NCI-H1048 (cell line): ENCODE data around the gene LURAP1L.

Experiments used
- DNase-seq: peaks from one replicate; lab custom pipeline; 2025; lab: John Stamatoyannopoulos, UW

LURAP1L gene

GRCh38 chr9:12776513-12777055, 1.8 kb downstream of the LURAP1L start:
- DNase-seq, result no peak

GRCh38 chr9:12777121-12778022, 2.6 kb downstream of the LURAP1L start:
- DNase-seq, result no peak

- DNase-seq, result no peak
Observed at GRCh38 chr9:12778389-12778788, 3.6 kb downstream of the LURAP1L start.

- DNase-seq, result no peak
Observed at GRCh38 chr9:12781226-12781733, 6.5 kb downstream of the LURAP1L start.

DNA sequence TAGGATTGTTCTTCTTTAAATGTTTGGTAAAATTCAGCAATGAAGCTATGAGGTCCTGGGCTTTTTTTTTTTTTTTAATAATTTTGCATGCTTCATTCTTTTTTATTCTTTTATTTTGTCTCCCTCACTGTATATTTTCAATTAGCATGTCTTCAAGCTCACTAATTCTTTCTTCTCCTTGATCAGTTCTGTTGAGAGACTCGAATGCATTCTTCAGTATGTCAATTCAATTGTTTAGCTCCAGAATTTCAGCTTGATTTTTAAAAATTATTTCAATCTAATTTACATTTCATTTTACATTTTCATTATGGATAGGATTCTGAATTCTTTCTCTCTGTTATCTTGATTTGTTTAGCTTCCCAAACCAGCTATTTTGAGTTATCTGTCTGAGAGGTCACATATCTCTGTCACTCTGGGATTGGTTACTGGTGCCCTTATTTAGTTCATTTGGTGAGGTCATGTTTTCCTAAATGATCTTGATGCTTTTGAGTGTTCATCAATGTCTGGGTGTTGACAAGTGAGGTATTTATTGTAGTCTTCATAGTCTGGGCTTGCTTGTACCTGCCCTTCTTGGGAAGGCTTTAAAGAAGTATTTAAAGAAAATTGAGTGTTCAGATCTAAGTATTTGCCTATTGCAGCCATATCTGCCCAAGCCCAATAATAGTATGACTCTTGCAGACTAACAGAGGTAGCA, 9.1 kb downstream of the LURAP1L start:
- no peak for DNase-seq

GRCh38 chr9:12784461-12785259, 9.8 kb downstream of the LURAP1L start:
- no peak for DNase-seq

DNA sequence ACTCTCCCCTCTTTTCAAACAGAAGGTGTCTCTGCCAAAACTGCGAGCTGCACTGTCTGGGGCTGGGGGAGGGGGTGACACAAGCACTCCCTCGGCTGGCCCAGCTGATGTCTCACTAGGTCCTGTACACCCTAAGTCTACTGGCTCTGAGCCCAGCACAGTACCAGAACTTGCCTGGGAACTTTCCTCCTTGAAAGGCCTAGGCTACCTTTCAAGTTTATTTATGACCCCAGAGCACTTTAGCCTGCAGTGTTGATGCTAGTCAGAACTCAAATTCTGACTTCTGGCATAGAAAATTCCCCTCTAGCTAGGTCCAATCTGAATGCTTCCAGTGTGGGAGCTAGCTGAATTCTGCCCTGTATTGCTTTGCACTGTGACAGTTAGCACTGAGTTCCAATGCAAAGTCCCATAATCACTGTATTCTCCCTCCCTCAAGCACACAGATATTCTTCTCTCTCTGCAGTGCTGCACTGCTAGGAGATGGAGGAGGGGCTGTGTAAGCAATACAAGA, 10.5 kb downstream of the LURAP1L start:
- no peak for DNase-seq

- no peak for DNase-seq
Observed at GRCh38 chr9:12785941-12786340, 11.1 kb downstream of the LURAP1L start.

- DNase-seq, result no peak
Observed at GRCh38 chr9:12790001-12790400, 15.2 kb downstream of the LURAP1L start.

DNA sequence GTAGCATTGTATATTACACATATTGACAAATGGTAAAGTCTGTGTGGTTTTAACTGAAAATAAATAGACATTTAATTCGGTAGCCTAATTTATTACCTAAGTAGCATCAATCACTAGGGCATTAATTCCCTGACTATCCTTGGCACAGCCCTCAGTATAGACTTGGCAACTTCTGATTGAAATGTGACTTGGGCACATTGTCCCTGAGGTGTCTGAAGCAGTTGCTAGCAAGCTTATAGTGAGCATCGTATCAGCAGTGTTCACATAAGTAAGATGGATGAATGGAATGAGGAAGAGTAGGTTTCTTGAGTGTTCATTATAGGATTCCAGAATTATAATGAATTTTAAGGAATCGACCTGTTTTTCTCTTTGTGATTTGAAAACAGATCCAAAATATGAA, 16.1 kb downstream of the LURAP1L start:
- DNase-seq, result no peak

- no peak for DNase-seq
Observed at GRCh38 chr9:12794101-12794799, 19.4 kb downstream of the LURAP1L start.

DNA sequence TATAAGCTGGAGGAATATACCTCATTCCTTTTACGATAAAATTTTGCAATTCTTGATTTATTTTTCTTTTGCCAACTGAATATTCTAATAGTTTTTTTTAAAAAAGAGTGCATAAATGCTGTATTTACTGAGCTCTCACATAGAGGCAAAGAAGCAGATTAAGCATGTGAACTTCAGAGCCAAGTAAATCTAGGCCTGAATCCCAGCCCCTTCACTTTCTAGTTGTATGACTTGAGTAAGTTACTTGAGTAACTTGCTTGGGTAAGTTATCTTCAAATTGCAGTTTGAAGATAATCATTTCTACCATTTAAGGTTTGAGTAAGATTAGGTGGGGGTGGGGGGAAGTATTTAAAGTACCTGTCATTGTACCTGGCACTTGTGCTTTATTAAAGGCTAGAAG, 21.8 kb downstream of the LURAP1L start:
- DNase-seq, result no peak

GRCh38 chr9:12797037-12797436, 22.2 kb downstream of the LURAP1L start:
- DNase-seq, result no peak

DNA sequence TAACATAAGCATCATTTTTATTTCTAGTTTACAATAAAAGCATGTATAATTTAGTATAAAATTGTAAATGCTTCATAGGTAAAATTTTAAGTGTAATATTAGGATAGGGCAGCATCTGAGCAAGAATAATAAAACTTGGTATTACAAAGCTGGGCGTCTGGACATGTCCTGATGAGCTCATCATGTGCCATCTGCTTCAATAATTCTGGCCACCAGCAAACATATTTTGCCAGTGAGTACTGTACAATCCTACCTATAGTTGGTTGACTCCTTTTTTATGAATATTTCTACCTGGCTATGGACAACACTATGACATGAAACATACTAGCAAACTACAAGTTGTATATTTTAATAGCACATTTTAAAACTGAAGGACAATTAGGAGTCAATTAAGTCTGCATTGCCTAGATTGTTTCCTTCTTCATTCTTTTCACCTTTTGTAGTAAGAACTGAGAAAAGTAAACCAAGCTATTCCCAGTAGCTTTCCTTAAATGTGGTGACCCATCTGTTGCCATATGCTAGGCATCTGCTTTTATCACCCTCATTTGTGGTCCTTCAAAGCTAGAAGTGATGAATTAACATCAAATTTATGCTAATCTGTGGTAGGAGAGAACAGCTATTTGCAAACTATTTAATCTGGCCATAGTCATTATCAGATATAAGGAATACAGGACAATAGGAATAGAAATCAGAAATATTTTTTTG, 23.4 kb downstream of the LURAP1L start:
- DNase-seq, result no peak

GRCh38 chr9:12801187-12801586, 26.4 kb downstream of the LURAP1L start:
- DNase-seq, result no peak

GRCh38 chr9:12801663-12802062, 26.8 kb downstream of the LURAP1L start:
- DNase-seq, result no peak

DNA sequence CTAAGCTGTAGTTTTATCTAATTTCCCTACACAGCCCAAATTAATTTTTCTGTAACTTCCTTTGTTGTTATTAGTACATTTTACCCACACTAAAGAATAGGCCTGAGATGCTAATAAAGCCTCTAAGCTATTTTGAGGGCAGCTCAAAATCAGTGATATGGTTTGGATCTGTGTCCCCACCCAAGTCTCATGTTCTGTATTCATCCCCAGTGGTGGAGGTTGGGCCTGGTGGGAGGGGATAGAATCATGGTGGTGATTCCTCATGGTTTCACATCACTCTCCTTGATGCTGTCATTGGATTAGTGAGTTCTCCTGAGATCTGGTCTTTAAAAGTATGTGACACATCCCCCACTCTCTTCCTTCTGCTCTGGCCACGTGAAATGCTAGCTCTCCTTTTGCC, 27.3 kb downstream of the LURAP1L start:
- no peak for DNase-seq

DNA sequence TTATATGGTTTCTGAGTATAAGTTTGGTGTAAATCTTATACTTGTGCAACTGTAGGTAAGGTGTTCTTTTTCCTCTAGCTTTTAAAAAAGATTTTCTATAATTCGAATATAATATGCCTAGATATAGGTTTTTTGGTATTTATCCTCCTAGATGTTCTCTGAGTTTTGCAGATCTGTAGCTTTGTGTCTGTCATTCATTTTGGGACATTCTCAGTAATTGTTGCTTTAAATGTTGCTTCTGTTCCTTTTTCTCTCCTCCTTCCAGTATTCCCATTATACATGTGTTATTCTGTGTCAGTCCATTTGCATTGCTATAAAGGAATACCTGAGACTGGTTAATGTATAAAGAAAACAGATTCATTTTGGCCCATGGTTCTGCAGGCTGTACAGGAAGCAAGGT, 33.7 kb downstream of the LURAP1L start:
- no peak for DNase-seq

DNA sequence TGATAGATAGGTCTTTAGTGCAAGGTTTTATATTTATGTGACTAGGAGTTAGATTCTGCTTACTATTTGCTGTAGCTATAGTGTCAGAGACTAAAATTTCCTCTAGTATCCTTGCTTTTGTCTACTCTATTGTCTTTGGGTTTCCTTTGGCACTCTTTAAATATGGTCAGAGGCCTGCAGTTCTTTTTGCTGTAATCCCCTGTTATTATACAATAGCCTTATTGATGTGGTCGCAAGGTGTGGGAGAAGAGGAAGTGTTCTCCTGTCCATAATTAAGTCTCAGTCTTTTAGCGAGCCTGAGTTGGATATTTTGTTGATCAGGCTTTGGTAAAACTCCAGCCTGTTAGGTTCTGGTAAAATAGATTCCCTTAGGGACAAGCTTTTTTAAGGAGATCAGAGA, 34.9 kb downstream of the LURAP1L start:
- no peak for DNase-seq

GRCh38 chr9:12811935-12812334, 37.1 kb downstream of the LURAP1L start:
- DNase-seq, result no peak

DNA sequence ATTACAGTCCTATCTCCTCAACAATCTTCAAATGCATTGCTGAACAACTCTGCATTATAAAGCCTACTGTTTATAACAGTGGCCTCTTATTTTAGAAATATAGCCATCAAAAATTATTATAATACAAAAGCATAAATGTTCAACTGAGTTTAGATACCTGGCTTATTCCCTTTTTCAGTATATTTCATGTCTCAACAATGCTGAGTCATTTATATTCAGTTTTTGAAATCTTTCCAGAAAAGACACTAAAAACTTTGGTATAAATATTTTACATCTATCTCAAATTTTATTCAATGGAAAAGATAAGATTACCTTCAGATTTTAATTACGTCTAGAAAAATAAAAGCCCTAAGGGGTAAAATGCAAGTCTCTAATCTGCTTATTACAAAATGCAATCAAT, 37.9 kb downstream of the LURAP1L start:
- no peak for DNase-seq
